Measurements from ENCODE around the gene ARMC2. TPM values are rescaled to one million over a fixed set of nuclear protein-coding genes. Genes with fewer than 3 reads are reported as not detected.
A peak's percentile ranks its signal among the peaks of the same experiment; 100 is the strongest.
"Not testable (repeated sequence)": the region's sequence is repeated elsewhere in the genome, so short reads cannot be mapped to it uniquely, and the experiment has no call there.

The ARMC2 gene
- total RNA-seq, 2 experiments from 2014 or later: 10.0 to 10.2 TPM

DNA sequence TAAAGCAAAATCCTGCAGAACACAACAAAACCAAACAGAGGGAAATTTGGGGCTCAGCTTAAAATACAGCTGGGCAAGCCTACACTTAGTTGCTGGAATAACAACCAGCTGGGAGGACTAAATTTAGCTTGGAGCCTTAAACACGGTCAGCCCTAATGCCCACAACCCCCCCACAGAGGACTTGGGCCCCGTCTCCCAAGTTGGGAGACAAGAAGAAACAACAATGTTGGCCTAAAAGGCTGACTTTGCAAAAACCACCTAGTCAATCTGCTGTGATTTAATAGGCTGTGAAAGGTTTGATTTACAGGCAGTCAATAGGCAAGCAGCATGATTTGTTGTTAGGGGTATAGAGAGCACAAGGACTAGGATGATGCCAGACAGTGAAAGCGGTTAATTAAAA is 40.3 kb upstream of the ARMC2 start:
- Mint-ChIP-seq H3K36me3 (ENCODE audit: low read depth) (no peaks in the 10 kb centered on the region), H3K4me1 (peaks cover 10% of the 10 kb centered on the region), H3K27me3 (peaks cover 2% of the 10 kb centered on the region), H3K9me3 (no peaks in the 10 kb centered on the region), H3K27ac (no peak overlapping the region), H3K4me3 (no peak overlapping the region)
- CTCF ChIA-PET: no interaction called here
- POLR2A ChIA-PET: no interaction called here
- no peak for DNase-seq

DNA sequence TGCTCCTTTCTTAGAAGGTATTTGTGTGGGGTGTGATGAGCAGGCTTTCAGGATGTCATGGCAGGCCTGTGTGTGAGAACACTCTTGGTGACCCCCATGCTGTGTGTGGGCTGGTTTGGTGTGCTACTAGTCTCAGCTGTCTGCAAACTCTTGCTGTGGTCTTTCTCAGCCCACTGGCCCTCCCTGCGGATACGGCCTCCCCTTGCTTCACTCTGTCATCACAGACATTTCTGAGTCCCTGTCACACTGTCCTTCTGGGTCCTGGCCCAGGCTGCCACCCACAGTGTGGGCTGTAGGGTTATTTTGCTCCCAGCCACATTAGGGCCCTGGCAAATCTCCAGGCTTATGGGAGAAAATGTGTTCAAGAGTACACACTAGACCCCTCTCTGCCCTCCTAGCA is 39.0 kb upstream of the ARMC2 start:
- peaks cover 2% of the 10 kb centered on the region for H3K9me3 Mint-ChIP-seq
- H3K4me1 Mint-ChIP-seq: peaks cover 10% of the 10 kb centered on the region
- H3K4me3 Mint-ChIP-seq: no peak overlapping the region
- no peak for DNase-seq
- POLR2A ChIA-PET: no interaction called here
- no peaks in the 10 kb centered on the region for H3K36me3 Mint-ChIP-seq (ENCODE audit: low read depth)
- no peak overlapping the region for H3K27ac Mint-ChIP-seq
- CTCF ChIA-PET: no interaction called here
- H3K27me3 Mint-ChIP-seq: peaks cover 4% of the 10 kb centered on the region

DNA sequence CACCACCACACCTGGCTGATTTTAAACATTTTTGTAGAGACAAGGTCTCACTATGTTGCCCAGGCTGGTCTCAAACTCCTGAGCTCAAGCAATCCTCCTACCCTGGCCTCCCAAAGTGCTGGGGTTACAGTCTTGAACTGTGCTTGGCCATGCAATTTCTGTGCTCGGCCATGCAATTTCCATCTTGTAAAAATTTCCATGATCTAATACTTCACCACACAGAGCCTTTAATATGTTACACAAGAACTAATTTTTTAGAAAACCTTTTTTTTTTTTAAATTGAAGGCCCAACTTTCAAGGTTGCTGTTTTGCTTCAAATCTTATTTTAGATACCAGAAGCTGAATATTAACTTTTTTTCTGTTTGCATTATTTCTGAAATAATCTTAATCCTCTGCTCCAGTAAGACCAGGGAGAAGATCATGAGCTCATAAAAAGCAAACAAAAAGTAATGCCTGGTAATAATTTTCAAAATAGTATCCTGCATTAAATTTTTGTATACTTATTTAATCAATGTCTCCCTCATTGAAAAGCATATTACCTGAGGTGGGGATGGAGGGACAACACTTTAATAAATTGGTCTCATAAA is 38.1 kb upstream of the ARMC2 start:
- peaks cover 9% of the 10 kb centered on the region for H3K4me1 Mint-ChIP-seq
- DNase-seq: no peak
- no peaks in the 10 kb centered on the region for H3K36me3 Mint-ChIP-seq (ENCODE audit: low read depth)
- ChIA-PET CTCF (interaction anchor here (1.0 kb wide), 1 partner anchor 80 kb away, joined by 3 read pairs; no protein-coding TSS in a partner anchor), POLR2A (no interaction called here)
- H3K27ac Mint-ChIP-seq: no peak overlapping the region
- H3K9me3 Mint-ChIP-seq: peaks cover 2% of the 10 kb centered on the region
- no peak overlapping the region for H3K4me3 Mint-ChIP-seq
- H3K27me3 Mint-ChIP-seq: peaks cover 14% of the 10 kb centered on the region

DNA sequence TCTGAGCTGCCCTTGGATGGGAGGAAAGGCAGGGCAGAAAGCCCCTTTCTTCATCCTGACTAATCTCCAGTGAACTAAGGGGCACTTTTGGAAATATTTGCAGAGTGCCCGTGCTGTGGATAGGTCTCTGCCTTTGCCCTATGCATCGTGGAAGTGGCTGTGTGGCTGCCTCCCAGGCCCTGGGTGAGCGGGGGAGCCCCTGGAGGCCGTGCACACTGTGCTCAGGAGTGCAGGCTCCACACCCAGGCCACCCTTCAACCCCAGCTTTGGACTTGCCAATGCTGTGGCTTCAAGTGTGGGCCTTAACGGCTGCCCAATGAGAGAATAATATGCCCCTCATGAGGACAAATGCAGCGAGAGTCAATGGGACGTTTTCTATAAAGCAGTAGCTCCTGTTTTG is 36.7 kb upstream of the ARMC2 start:
- no peak overlapping the region for H3K4me3 Mint-ChIP-seq
- no peak overlapping the region for H3K27ac Mint-ChIP-seq
- CTCF ChIA-PET: no interaction called here
- POLR2A ChIA-PET: no interaction called here
- H3K36me3 Mint-ChIP-seq (ENCODE audit: low read depth): no peaks in the 10 kb centered on the region
- H3K27me3 Mint-ChIP-seq: peaks cover 23% of the 10 kb centered on the region
- no peak for DNase-seq
- peaks cover 4% of the 10 kb centered on the region for H3K9me3 Mint-ChIP-seq
- H3K4me1 Mint-ChIP-seq: no peaks in the 10 kb centered on the region

DNA sequence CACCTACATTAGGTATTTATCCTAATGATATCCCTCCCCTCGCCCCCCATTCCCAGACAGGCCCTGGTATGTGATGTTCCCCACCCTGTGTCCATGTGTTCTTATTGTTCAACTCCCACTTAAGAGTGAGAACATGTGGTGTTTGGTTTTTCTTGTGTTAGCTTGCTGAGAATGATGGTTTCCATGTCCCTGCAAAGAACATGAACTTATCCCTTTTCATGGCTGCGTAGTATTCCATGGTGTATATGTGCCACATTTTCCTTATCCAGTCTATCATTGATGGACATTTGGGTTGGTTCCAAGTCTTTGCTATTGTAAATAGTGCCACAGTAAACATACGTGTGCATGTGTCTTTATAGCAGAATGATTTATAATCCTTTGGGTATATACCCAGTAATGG is 35.0 kb upstream of the ARMC2 start:
- H3K36me3 Mint-ChIP-seq (ENCODE audit: low read depth); H3K27ac Mint-ChIP-seq; H3K4me1 Mint-ChIP-seq; CTCF ChIA-PET; H3K4me3 Mint-ChIP-seq; POLR2A ChIA-PET; DNase-seq: not testable (repeated sequence)
- H3K9me3 Mint-ChIP-seq: peaks cover 11% of the 10 kb centered on the region
- peaks cover 23% of the 10 kb centered on the region for H3K27me3 Mint-ChIP-seq

DNA sequence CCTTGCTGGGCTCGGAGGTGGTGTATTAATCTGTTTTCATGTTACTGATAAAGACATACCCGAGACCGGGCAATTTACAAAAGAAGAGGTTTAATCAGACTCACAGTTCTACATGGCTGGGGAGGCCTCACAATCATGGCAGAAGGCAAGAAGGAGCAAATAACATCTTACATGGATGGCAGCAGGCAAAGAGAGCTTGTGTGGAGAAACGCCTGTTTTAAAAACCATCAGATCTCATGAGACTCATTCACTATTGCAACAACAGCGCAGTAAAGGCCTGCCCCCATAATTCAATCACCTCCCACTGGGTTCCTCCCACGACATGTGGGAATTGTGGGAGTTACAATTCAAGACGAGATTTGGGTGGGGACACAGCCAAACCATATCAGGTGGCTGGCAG is 30.9 kb upstream of the ARMC2 start:
- H3K27ac Mint-ChIP-seq; DNase-seq; H3K4me1 Mint-ChIP-seq; POLR2A ChIA-PET; H3K36me3 Mint-ChIP-seq (ENCODE audit: low read depth); CTCF ChIA-PET; H3K4me3 Mint-ChIP-seq: not testable (repeated sequence)
- H3K9me3 Mint-ChIP-seq: peaks cover 11% of the 10 kb centered on the region
- peaks cover 25% of the 10 kb centered on the region for H3K27me3 Mint-ChIP-seq

DNA sequence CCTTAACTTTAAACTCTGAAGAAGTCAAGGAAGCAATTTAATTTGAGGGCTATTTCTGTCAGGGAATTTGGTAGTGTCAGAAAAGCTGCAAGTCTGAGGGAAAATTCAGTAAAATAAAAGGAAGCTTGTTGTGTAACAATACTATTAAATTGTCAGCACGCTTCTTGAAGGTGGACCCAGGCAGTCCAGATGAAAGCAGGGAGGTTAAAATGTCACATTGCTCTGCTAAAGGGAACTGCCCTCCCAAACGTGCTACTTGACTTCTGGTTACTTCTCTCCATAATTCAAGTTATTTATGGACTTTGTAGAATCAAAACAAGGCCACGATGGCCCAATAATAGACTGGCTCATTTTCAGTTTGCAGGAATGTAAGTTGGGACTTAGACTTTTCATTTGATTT is 28.2 kb upstream of the ARMC2 start:
- peaks cover 3% of the 10 kb centered on the region for H3K36me3 Mint-ChIP-seq (ENCODE audit: low read depth)
- no peaks in the 10 kb centered on the region for H3K4me1 Mint-ChIP-seq
- H3K9me3 Mint-ChIP-seq: peaks cover 12% of the 10 kb centered on the region
- DNase-seq: no peak
- ChIA-PET POLR2A (no interaction called here), CTCF (interaction anchor here (0.7 kb wide), 2 partner anchors 37 to 222 kb away, joined by 3 to 4 read pairs; no protein-coding TSS in a partner anchor)
- no peak overlapping the region for H3K4me3 Mint-ChIP-seq
- peaks cover 21% of the 10 kb centered on the region for H3K27me3 Mint-ChIP-seq
- no peak overlapping the region for H3K27ac Mint-ChIP-seq

DNA sequence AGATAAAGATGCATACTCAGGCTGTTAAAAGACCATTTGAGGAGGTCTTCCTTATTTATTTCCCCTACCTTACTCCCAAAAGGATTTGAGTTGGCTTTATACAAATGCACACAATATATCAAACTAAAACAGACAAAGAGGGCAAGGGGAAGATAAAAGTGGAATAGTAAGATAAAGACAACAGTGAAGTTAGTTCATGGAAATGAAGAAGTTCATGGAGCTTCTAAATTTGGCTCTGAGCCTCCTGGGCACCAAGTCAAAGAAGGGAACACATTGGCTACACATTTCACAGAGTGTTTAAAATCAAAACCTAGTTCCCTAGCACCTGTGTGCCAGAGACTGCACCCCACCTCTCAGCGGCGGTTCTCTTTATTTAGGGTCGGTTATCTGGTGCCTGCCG is 25.8 kb upstream of the ARMC2 start:
- Mint-ChIP-seq H3K4me3 (no peak overlapping the region), H3K9me3 (peaks cover 16% of the 10 kb centered on the region), H3K27ac (no peak overlapping the region), H3K36me3 (ENCODE audit: low read depth) (peaks cover 3% of the 10 kb centered on the region), H3K27me3 (peaks cover 10% of the 10 kb centered on the region), H3K4me1 (no peaks in the 10 kb centered on the region)
- CTCF ChIA-PET: no interaction called here
- no peak for DNase-seq
- POLR2A ChIA-PET: no interaction called here

DNA sequence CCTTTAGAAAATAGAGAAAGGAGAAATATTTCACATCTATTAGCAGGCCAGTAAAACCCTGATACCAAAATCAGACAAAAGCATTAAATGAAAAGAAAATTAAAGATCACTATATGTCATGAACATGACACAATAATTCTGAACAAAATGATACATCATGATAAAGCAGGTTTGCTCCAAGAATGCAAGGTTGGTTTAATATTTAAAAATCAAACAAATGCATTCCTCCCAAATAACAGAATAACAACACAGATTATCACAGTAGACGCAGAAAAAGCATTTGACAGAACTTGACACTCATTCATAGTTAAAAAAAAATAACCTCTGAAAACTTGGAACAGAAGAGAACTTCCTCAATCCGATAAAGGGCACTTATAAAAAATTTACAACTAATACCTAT is 22.9 kb upstream of the ARMC2 start:
- Mint-ChIP-seq H3K4me3 (no peak overlapping the region), H3K4me1 (no peaks in the 10 kb centered on the region), H3K36me3 (ENCODE audit: low read depth) (peaks cover 1% of the 10 kb centered on the region), H3K9me3 (peaks cover 13% of the 10 kb centered on the region), H3K27me3 (peaks cover 10% of the 10 kb centered on the region), H3K27ac (no peak overlapping the region)
- ChIA-PET POLR2A (no interaction called here), CTCF (no interaction called here)
- no peak for DNase-seq

DNA sequence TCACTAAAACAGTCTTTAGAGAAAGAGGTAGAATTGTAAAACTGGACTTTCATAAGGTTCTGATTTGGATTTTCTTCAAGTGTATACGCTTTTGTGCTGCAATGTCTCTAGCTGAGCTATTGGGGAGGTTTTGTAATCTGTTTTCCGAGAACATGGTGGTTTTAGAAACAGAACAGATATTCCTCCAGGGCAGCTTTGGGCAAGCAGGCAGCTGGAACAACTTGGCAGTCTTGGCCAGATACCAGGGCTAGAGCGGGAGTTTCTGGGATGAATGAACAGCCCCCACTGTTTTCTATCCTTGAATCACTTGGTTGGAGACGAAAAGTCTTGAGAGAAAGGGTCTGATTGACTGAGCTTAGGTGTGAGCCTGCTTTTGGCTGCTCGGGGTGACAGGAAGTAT is 17.1 kb upstream of the ARMC2 start:
- Mint-ChIP-seq H3K27ac (no peak overlapping the region), H3K9me3 (peaks cover 4% of the 10 kb centered on the region), H3K36me3 (ENCODE audit: low read depth) (no peaks in the 10 kb centered on the region), H3K4me1 (peaks cover 7% of the 10 kb centered on the region), H3K4me3 (no peak overlapping the region), H3K27me3 (peaks cover 5% of the 10 kb centered on the region)
- DNase-seq: no peak
- ChIA-PET CTCF (interaction anchor here (0.6 kb wide), 1 partner anchor 25 kb away, joined by 3 read pairs; no protein-coding TSS in a partner anchor), POLR2A (no interaction called here)

DNA sequence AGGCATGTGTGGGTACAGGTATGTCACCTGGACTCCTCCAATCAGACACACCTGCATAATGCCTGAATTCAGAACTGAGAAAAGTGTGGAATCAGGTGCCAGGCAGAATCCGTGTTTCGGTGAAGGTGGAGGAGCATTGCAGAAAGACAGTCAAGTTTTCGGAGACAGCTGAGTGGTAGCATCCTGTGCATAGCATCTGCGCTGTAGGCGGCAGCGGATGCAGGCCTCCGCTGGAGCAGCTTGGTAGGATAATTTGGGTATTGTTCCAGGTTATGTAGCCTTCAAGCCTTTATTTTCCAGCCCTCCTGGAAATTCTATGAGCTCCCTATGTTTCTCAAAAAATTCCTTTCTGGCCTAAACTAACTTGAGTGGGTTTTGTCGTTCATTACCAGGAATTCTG is 15.5 kb upstream of the ARMC2 start:
- no peak for DNase-seq
- no peak overlapping the region for H3K4me3 Mint-ChIP-seq
- ChIA-PET POLR2A (interaction anchor here (0.5 kb wide), 1 partner anchor 274 kb away, joined by 3 read pairs; no protein-coding TSS in a partner anchor), CTCF (no interaction called here)
- H3K9me3 Mint-ChIP-seq: no peaks in the 10 kb centered on the region
- H3K36me3 Mint-ChIP-seq (ENCODE audit: low read depth): no peaks in the 10 kb centered on the region
- peaks cover 22% of the 10 kb centered on the region for H3K4me1 Mint-ChIP-seq
- no peak overlapping the region for H3K27ac Mint-ChIP-seq
- peaks cover 2% of the 10 kb centered on the region for H3K27me3 Mint-ChIP-seq

DNA sequence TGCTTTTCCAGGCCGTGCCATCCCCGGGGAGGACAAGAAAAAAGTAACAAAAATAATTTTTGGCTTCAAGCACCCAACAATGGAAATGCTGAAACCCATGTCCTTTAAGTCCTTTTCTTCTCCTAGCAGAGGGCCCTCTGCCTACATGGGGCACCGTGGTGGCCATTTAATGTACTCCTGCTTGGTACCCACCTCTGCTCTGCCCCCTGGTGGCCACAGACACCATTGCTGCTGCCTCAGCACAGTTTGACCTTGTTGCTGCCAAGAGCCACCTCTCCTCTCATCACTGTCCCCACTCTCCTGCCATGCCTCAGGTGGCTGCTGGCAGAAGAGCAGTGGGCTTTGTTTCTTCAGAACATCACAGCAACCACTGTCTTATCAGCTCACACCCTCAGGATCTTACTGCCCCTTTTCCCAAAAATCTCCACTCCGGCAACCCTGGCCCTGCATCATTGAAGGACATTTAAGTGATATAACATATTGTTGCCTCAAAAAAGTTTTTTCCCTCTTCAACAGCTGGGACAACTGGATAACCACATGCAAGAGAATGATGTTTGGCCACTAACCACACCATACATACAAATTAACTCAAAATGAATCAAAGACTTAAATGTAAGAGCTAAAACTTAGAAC is 12.9 kb upstream of the ARMC2 start:
- DNase-seq: peak; percentile 87
- ChIA-PET CTCF (interaction anchor here (0.9 to 1.9 kb wide), 5 partner anchors 11 to 260 kb away, joined by 3 to 17 read pairs (median 3); partner anchors contain the start of gene ARMC2), POLR2A (interaction anchor here (0.7 kb wide), 1 partner anchor 42 kb away, joined by 3 read pairs; no protein-coding TSS in a partner anchor)
- Mint-ChIP-seq H3K4me3 (no peak overlapping the region), H3K9me3 (no peaks in the 10 kb centered on the region), H3K27me3 (peaks cover 2% of the 10 kb centered on the region), H3K27ac (no peak overlapping the region), H3K4me1 (peaks cover 39% of the 10 kb centered on the region), H3K36me3 (ENCODE audit: low read depth) (no peaks in the 10 kb centered on the region)

DNA sequence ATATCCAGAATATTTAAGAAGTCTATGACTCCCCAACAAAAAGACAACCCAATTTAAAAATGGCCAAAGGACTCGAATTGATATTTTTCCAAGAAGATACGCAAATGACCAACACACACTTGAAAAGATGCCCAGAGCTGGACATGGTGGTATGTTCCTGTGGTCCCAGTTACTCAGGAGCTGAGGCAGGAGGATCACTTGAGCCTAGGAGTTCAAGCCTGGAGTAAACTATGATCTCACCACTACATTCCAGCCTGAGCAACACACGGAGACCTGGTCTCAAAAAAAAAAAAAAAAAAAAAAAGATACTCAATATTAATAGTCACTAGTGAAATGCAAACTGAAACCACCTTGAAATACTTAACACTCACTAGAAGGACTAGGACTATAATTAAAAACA is 12.2 kb upstream of the ARMC2 start:
- Mint-ChIP-seq H3K4me1 (peaks cover 39% of the 10 kb centered on the region), H3K27ac (no peak overlapping the region), H3K4me3 (no peak overlapping the region), H3K36me3 (ENCODE audit: low read depth) (no peaks in the 10 kb centered on the region), H3K27me3 (peaks cover 3% of the 10 kb centered on the region), H3K9me3 (no peaks in the 10 kb centered on the region)
- POLR2A ChIA-PET: interaction anchor here (0.7 kb wide), 1 partner anchor 43 kb away, joined by 3 read pairs; no protein-coding TSS in a partner anchor
- no peak for DNase-seq
- CTCF ChIA-PET: interaction anchor here (0.9 to 1.9 kb wide), 5 partner anchors 11 to 260 kb away, joined by 3 to 17 read pairs (median 3); partner anchors contain the start of gene ARMC2

Measured in activated CD4-positive, alpha-beta T cell treated with anti-CD3 and anti-CD28 coated beads, Interleukin-2, amount 10 ng/mL, durations not matched to agents 7 days and 5 days (primary cell).